Left lung (tissue), 10 donors: ENCODE results near the gene TMEM135. TPM values are rescaled to one million over a fixed set of nuclear protein-coding genes. Genes with fewer than 3 reads are reported as not detected.

Source experiments
- ATAC-seq: fragments of 200-7000 bp; cut with Tn5 transposase; one replicate; pipeline ENCODE4 v1.9.1; 2020; ENCODE audit warnings: moderate library complexity
- DNase-seq, 4 donors: peaks; one replicate each; pipeline ENCODE4 v3.0.0-alpha.2; 2013 to 2020
- H3K27ac ChIP-seq, 2 donors: fragments of 200-600 bp; sonication (generic) in 1 of 2; one replicate each; pipeline versions ENCODE4 v1.5.0 to v1.8.0; 2020 to 2021
- H3K27me3 ChIP-seq, 2 donors: fragments of 200-600 bp; sonication (generic) in 1 of 2; one replicate each; pipeline versions ENCODE4 v1.5.0 to v1.8.0; 2020 to 2021
- H3K36me3 ChIP-seq, 2 donors: fragments of 200-600 bp; sonication (generic) in 1 of 2; one replicate each; pipeline versions ENCODE4 v1.5.0 to v1.8.0; 2020 to 2021
- H3K4me1 ChIP-seq, 2 donors: fragments of 200-600 bp; one replicate each; pipeline ENCODE4 v1.8.0; 2021
- H3K4me3 ChIP-seq, 2 donors: fragments of 200-600 bp; sonication (generic) in 1 of 2; one replicate each; pipeline versions ENCODE4 v1.5.0 to v1.8.0; 2020 to 2021; ENCODE audit warnings: mild to moderate bottlenecking in 1 of 2
- H3K9me3 ChIP-seq, 2 donors: fragments of 200-600 bp; sonication (generic) in 1 of 2; one replicate each; pipeline versions ENCODE4 v1.5.0 to v1.8.0; 2020 to 2021
- CTCF ChIP-seq, 2 donors: fragments of 200-600 bp; sonication (generic) in 1 of 2; IDR thresholded peaks; one replicate each; pipeline versions ENCODE4 v1.5.0 to v1.8.0; 2021; ENCODE audit warnings: antibody characterized with exemption in 2 of 2
- intact Hi-C, 2 donors: fragments of 100-400 bp; cut with DNase I; formaldehyde crosslinking; loops; one replicate each; pipeline versions ENCODE4 v1.11.2 to v1.14.2; 2022
- polyA plus RNA-seq, 6 donors: library from polyadenylated mRNA; unstranded; fragments of 120-200 nt; gene quantifications; one replicate each; pipeline ENCODE4 v1.2.1, GENCODE V29; 2013; ENCODE audit not compliant: insufficient read length in 6 of 6
- total RNA-seq, 2 donors: library from RNA; stranded (reverse); fragmentation: NEBNext Ultra II Directional; extraction: Animal tissue kit (Norgen Biotek cat#: 25700); gene quantifications; one replicate each; pipeline ENCODE4 v1.2.1, GENCODE V29; 2021
- donor health status: DM: no; HTN: yes; CAD: no.
- donor health status: DM: no; HTN: no; CAD: no.

The TMEM135 gene
- total and polyA plus RNA-seq, 8 donors = 21.3 to 33.4 (median 27.2) TPM

GRCh38 chr11:87306262-87306851, 268.6 kb downstream of the TMEM135 start:
- no peak for TF ChIP-seq CTCF (IDR thresholded peaks at IDR 0.05)
- intact Hi-C loops = no loop called here

DNA sequence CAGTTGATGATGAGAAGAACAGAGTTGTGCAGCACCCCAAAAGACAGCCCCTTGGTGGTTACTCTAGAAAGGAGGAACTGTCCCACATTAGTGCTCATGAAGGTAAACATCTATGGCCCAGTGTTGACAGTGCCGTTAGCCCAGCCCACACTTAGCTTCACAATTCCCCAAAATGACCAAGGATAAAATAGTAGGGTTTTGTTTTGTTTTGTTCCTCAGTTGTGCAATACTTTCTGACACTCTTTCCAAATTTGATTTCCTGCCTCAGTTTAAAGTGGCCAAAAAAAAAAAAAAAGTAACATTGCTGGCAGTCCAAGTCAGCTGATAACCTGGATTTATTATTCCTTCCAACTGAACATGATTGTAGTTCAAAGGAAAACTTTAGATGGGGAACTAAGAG, 269.4 kb downstream of the TMEM135 start:
- intact Hi-C loops = no loop called here
- no peaks in the 10 kb centered on the region for H3K9me3 ChIP-seq
- no peak for TF ChIP-seq CTCF (IDR thresholded peaks at IDR 0.05)
- DNase-seq = no peak
- H3K4me3 ChIP-seq = no peak overlapping the region
- H3K27me3 ChIP-seq = no peaks in the 10 kb centered on the region
- no peaks in the 10 kb centered on the region for H3K36me3 ChIP-seq
- ATAC-seq = peak; percentile 33
- H3K4me1 ChIP-seq = no peaks in the 10 kb centered on the region
- no peak overlapping the region for H3K27ac ChIP-seq

More at GRCh38 chr11:87306262-87306851, 268.6 kb downstream of the TMEM135 start:
- Histone ChIP-seq H3K27ac (no peak overlapping the region), H3K27me3 (no peaks in the 10 kb centered on the region), H3K9me3 (no peaks in the 10 kb centered on the region), H3K4me1 (no peaks in the 10 kb centered on the region), H3K4me3 (no peak overlapping the region), H3K36me3 (no peaks in the 10 kb centered on the region)
- ATAC-seq (peak; percentile 35), DNase-seq (no peak)

- no peaks in the 10 kb centered on the region for H3K4me1 ChIP-seq
- H3K4me3 ChIP-seq = no peak overlapping the region
- no peaks in the 10 kb centered on the region for H3K9me3 ChIP-seq
- no peak for ATAC-seq
- no peaks in the 10 kb centered on the region for H3K27me3 ChIP-seq
- H3K27ac ChIP-seq = no peak overlapping the region
- no peaks in the 10 kb centered on the region for H3K36me3 ChIP-seq
- intact Hi-C loops = no loop called here
- DNase-seq = no peak
- TF ChIP-seq CTCF (IDR thresholded peaks at IDR 0.05) = no peak
These were observed 277.5 kb downstream of the TMEM135 start for GRCh38 chr11:87315229-87315628.

DNA sequence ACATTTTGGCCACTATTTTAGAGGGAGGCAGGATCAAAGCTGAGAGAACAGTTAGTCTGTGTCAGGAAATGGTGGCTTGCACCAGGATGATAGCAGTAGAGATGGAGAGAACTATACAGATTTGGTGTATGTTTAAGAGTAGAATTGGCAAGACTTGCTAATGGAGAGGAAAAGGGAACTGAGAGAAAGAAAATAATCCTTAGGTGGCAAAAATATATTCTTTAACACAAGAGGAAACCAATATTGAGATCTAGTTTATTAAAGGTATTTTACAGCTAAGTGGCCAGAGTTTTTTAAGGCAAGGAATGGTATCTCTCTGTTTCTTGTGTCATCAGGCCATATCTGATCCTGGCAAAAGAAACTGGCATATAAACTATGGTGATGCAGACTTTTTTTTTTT, 278.8 kb downstream of the TMEM135 start:
- Histone ChIP-seq H3K27ac (no peak overlapping the region), H3K27me3 (no peaks in the 10 kb centered on the region), H3K4me1 (no peaks in the 10 kb centered on the region), H3K36me3 (peaks cover 0 to 3% of the 10 kb centered on the region in 2 donors), H3K4me3 (no peak overlapping the region), H3K9me3 (no peaks in the 10 kb centered on the region)
- no peak for DNase-seq
- ATAC-seq = no peak
- intact Hi-C loops = no loop called here
- TF ChIP-seq CTCF (IDR thresholded peaks at IDR 0.05) = no peak

DNA sequence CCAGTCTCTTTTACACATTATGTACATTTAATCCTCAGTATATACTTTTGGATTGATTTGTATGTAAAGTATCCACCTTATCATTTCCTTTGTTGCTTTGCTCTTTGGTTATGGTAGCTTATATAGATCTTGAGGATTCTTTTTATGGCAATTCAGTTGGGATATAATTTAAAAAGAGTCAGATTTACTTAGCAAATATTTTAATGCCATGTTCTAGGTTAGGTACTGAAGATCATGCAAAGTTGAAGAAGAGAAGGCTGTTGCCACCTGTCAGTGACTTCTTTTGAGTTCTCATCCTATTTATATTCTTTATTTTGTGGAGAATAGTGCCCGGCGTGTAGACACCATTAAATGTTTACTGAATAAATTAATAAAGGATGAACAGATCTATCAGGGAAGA, 279.7 kb downstream of the TMEM135 start:
- intact Hi-C loops = no loop called here
- no peaks in the 10 kb centered on the region for H3K9me3 ChIP-seq
- no peak for TF ChIP-seq CTCF (IDR thresholded peaks at IDR 0.05)

More for the DNA sequence above, 279.7 kb downstream of the TMEM135 start:
- ATAC-seq = no peak
- Histone ChIP-seq H3K4me3 (no peak overlapping the region), H3K36me3 (peaks cover 0 to 7% of the 10 kb centered on the region in 2 donors), H3K27ac (no peak overlapping the region), H3K4me1 (no peaks in the 10 kb centered on the region), H3K27me3 (no peaks in the 10 kb centered on the region)
- DNase-seq = no peak
